ENCODE measurements around the gene ACBD4. TPM values are rescaled to one million over a fixed set of nuclear protein-coding genes. Genes with fewer than 3 reads are reported as not detected.
A peak's percentile ranks its signal among the peaks of the same experiment; 100 is the strongest.

ACBD4 gene
- total RNA-seq, 1 experiment from 2014 or later = 7.7 TPM

GRCh38 chr17:45146166-45146565 is 10.7 kb downstream of the ACBD4 start:
- no peak for ATAC-seq
- ChIA-PET CTCF (interaction anchor here (0.6 to 1.9 kb wide), 2 partner anchors 11 to 227 kb away, joined by 3 to 8 read pairs; partner anchors contain the start of gene ACBD4), POLR2A (no interaction called here)
- Histone ChIP-seq H3K27me3 (ENCODE audit: control insufficient read depth, insufficient read depth, low read length) (no peaks in the 10 kb centered on the region), H3K4me3 (ENCODE audit: low read depth in 2 of 2, low read length in 2 of 2) (no peak overlapping the region), H3K4me1 (ENCODE audit: control insufficient read depth, insufficient read depth, low read length) (peaks cover 10% of the 10 kb centered on the region), H3K27ac (ENCODE audit: low read length) (peak overlapping the region; percentile 90; the same call in 1 of the 2 replicates), H3K36me3 (ENCODE audit: control insufficient read depth, insufficient read depth, low read length) (peaks cover 4% of the 10 kb centered on the region), H3K9me3 (ENCODE audit: control insufficient read depth, insufficient read depth, low read depth, low read length) (no peaks in the 10 kb centered on the region)
- no peak for DNase-seq (ENCODE audit: low read depth, low spot score)
- in situ Hi-C loops (cut with HindIII; ENCODE audit: low pct_unique_long_range_greater_than_20kb, low sequenced_read_pairs) = no loop called here
- intact Hi-C loops (cut with micrococcal nuclease; ENCODE audit: unreplicated experiment) = no loop called here
- BruUV-seq (replicated peaks) = no TSS peak
- TF ChIP-seq SIN3A (IDR thresholded peaks at IDR 0.05; ENCODE audit: borderline replicate concordance, insufficient read depth, low read depth, low read length) (no peak), CTCF (IDR thresholded peaks at IDR 0.05) (no peak), TCF7L2 (IDR thresholded peaks at IDR 0.05; ENCODE audit: low read depth, low read length) (no peak), POLR2AphosphoS5 (IDR thresholded peaks at IDR 0.05; ENCODE audit: low read depth, low read length) (no peak)
- TF ChIP-seq, protein P1, sequence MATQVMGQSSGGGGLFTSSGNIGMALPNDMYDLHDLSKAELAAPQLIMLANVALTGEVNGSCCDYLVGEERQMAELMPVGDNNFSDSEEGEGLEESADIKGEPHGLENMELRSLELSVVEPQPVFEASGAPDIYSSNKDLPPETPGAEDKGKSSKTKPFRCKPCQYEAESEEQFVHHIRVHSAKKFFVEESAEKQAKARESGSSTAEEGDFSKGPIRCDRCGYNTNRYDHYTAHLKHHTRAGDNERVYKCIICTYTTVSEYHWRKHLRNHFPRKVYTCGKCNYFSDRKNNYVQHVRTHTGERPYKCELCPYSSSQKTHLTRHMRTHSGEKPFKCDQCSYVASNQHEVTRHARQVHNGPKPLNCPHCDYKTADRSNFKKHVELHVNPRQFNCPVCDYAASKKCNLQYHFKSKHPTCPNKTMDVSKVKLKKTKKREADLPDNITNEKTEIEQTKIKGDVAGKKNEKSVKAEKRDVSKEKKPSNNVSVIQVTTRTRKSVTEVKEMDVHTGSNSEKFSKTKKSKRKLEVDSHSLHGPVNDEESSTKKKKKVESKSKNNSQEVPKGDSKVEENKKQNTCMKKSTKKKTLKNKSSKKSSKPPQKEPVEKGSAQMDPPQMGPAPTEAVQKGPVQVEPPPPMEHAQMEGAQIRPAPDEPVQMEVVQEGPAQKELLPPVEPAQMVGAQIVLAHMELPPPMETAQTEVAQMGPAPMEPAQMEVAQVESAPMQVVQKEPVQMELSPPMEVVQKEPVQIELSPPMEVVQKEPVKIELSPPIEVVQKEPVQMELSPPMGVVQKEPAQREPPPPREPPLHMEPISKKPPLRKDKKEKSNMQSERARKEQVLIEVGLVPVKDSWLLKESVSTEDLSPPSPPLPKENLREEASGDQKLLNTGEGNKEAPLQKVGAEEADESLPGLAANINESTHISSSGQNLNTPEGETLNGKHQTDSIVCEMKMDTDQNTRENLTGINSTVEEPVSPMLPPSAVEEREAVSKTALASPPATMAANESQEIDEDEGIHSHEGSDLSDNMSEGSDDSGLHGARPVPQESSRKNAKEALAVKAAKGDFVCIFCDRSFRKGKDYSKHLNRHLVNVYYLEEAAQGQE (IDR thresholded peaks at IDR 0.05; ENCODE audit: insufficient read depth in 1 of 2, low read depth in 2 of 2, low read length in 1 of 2) = no peak

DNA sequence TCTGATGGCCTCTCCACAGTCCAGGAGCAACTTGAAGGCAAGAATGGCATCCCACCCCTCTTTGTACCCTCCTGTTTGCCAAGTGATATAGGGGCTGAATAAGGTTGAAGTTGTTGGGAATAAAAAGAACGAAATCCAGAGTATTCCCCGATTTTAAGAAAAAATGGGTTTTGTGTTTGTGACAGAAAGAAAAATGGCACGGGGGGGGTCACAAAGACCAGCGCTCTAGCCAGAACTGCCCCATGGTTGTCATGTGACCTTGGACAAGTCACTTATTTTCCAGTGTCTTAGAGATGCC is 11.1 kb downstream of the ACBD4 start:
- no TSS peak for BruUV-seq (replicated peaks)
- peak overlapping the region; percentile 72 to 93 for H3K4me3 ChIP-seq (ENCODE audit: low read depth in 2 of 2, low read length in 2 of 2)
- ATAC-seq (no peak), DNase-seq (ENCODE audit: low read depth, low spot score) (no peak)
- peaks cover 10% of the 10 kb centered on the region for H3K4me1 ChIP-seq (ENCODE audit: control insufficient read depth, insufficient read depth, low read length)
- CTCF ChIA-PET = interaction anchor here (0.6 to 1.9 kb wide), 2 partner anchors 11 to 228 kb away, joined by 3 to 8 read pairs; partner anchors contain the start of gene ACBD4
- in situ Hi-C loops (cut with HindIII; ENCODE audit: low pct_unique_long_range_greater_than_20kb, low sequenced_read_pairs) = no loop called here
- no peaks in the 10 kb centered on the region for H3K27me3 ChIP-seq (ENCODE audit: control insufficient read depth, insufficient read depth, low read length)
- no peaks in the 10 kb centered on the region for H3K9me3 ChIP-seq (ENCODE audit: control insufficient read depth, insufficient read depth, low read depth, low read length)
- intact Hi-C loops (cut with micrococcal nuclease; ENCODE audit: unreplicated experiment) = no loop called here
- H3K27ac ChIP-seq (ENCODE audit: low read length) = peak overlapping the region; percentile 90
- TF ChIP-seq TCF7L2 (IDR thresholded peaks at IDR 0.05; ENCODE audit: low read depth, low read length) = no peak
- no peak for TF ChIP-seq SIN3A (IDR thresholded peaks at IDR 0.05; ENCODE audit: borderline replicate concordance, insufficient read depth, low read depth, low read length)
- TF ChIP-seq, protein P1 (IDR thresholded peaks at IDR 0.05; ENCODE audit: insufficient read depth in 1 of 2, low read depth in 2 of 2, low read length in 1 of 2) = no peak
- no peak for TF ChIP-seq POLR2AphosphoS5 (IDR thresholded peaks at IDR 0.05; ENCODE audit: low read depth, low read length)
- no peak for TF ChIP-seq CTCF (IDR thresholded peaks at IDR 0.05)
- peaks cover 4% of the 10 kb centered on the region for H3K36me3 ChIP-seq (ENCODE audit: control insufficient read depth, insufficient read depth, low read length)
- POLR2A ChIA-PET = no interaction called here

All from Panc1 (cell line).